ENCODE results near the gene STPG4. TPM values are rescaled to one million over a fixed set of nuclear protein-coding genes. Genes with fewer than 3 reads are reported as not detected.
"Not testable (repeated sequence)": the region's sequence is repeated elsewhere in the genome, so short reads cannot be mapped to it uniquely, and the experiment has no call there.

The STPG4 gene
- polyA plus RNA-seq, 5 donors = 0.13 to 0.73 (median 0.26) TPM

DNA sequence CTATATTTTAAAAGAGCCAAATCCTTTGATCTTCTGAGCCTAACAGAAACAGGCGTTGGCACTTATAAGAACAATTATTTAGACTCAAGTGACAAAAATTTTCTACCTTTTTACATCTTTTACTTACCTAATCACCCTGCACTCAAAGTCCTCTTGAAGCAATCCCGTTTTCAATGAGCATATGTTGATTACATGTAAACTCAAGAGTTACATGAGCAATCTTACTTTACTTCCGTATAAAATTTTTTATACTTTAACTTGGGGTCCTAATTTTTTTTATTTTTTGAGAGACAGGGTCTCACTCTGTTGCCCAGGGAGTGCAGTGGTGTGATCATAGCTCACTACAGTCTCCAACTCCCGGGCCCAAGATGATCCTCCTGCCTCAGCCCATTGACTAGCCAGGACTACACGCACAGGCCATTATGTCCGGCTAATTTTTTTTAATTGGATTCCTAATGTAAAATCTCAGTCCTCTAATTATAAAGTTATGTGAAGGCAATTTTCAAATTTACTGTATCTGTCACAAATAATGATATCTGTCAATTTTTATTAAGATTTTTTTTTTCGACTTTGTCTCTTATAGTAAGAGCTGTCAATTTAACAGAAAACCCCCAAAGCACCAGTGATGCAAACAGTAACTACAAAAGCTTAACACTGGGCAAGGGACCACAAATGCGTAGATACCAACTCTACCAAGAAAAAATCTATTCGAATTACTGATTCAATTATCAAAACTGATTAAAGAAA is 19.1 kb upstream of the STPG4 start:
- DNase-seq = no peak

DNA sequence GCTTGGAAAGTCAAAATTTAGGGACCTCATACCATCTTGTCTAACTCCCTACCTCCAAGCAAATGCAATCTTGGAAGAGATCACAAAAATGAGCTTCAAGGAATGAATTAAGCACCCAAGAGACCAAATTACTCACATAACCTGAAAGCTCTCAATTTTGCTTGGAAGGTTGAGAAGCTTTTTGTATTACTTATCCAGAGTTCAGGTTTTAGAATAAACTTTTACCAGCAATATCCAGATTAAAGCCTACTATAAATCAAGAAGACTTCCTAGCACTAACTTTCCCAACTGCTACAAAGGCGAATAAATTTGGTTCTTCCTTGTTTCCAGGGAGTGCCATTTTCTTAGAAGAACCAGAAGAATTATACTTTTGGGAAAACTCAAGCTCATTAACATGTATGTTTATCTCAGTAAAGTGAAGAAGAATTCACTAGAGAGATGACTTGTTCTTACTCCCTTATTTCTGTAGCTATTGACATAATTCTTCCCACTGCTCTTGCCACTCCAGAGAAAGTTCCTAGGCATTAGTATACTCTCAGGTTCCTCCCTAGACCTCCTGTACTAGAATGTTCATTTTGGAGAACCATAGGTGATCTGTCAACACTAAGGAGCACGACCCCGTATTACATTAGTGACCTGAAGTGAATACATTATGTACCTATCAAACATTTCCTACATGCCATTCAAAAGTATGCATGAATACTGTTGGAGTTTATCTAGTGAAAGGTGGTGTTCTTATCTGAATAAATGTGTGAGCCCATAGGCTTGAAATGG is 18.0 kb upstream of the STPG4 start:
- DNase-seq = no peak

DNA sequence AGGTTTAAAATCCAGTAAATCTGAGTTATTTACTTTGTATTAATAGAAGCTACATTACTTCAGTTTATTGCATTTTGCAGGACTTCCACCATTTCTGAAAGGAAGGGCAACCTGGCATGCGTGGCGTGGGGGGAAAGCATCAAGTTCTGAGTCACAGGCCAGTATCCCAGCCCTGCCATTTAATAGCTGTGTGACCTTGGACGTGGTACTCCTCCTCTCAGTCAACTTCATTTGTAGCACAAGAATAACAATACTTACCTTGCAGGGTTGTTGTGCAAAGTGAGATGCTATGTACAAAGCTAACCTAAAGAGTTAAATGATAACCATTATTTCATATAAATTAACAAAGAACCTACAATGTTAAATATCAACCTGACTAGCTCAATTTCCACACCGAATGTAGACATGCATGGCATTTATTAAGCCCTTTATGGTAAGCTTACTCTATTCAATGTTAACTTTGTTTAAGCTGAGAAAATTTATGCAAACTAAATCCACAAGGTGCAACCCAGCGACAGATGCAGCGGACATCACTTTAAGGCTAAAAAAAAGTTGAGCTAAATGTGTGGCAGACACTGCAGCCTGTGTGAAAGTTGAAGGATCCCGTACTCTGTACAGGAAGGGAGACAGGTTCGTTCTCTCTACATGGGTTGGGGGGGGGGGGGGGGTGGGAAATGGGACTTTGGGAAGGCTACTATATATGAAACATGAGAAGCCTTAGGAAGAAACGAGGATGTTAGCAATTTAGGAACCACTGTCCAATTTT is 17.2 kb upstream of the STPG4 start:
- DNase-seq = no peak

DNA sequence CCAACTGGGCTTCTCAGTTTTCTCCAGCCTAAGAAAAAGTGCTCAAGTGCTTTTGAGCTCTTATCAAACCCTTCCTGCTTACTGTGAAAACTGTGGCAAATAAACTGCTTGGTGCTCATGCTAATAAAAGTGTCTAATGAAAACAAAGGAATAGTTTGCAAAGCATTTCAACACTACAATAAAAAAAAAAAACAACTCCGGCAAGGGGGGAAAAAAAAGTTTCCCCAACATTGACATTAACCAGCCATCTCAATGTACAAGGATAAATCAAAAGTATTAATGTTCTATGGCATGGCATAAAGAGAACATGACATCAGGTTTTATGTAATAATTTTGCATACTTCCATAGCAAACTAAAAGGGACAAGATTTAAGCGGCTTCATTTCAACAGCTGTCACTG is 14.7 kb upstream of the STPG4 start:
- DNase-seq = no peak

DNA sequence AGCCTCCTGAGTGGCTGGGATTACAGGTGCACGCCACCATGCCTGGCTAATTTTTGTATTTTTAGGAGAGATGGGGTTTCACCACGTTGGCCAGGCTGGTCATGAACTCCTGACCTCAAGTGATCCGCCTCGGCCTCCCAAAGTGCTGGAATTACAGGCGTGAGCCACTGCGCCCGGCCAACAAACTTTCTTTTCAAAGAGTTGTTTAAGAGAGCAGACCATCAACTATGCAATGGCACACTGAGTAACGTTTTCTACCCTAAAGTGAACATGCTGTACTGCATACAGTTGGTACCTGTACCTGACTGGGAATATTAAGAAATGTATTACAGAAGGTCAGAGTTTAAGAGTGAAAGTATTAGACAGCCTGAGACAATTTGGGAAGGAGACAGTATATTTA is 13.8 kb upstream of the STPG4 start:
- DNase-seq = not testable (repeated sequence)

- no peak for DNase-seq
Measured at GRCh38 chr2:47167149-47167548, 12.0 kb upstream of the STPG4 start.

DNA sequence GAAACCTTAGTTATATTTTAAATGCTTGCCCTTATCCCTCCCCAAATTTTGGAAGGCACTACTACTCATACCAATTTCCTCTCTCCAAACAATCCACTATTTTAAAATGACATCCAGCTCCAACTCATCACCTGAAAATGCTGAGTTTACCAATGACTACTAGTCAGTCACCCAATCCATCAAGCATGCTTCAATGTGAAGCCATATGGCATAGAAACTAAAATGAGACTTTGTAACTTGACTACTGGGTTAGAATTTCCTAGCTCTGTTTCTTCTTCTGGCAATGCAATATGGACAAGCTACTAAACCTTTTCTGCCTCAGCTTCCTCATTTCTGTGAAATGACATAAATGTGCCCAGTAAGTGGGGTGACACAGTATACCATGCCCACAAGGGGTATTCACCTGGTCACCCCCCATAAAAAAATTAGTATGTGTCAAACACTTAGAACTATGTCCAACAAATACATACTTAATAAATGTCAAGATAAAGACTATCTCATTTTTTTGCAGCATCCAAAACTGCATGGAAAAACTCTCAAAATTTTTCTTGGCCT is 10.0 kb upstream of the STPG4 start:
- no peak for DNase-seq

DNA sequence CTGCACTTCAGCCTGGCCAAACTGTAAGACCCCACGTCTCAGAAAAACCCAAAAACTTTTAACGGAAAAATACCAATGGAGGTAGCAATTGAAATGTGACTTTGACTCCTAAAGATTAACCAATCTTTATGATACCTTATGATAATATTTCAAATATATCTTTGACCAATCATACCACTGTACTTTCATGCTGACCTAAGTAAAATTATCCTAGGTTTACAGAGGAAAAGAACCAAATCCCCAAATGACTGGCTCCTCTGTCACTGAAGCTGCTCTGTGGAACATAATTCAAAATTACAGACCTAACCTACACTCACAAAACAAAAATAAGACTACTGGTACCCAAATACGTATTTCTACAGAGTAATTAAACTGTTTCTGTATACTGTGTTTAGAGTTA is 7.7 kb upstream of the STPG4 start:
- no peak for DNase-seq

GRCh38 chr2:47161475-47161874 is 6.4 kb upstream of the STPG4 start:
- no peak for DNase-seq

DNA sequence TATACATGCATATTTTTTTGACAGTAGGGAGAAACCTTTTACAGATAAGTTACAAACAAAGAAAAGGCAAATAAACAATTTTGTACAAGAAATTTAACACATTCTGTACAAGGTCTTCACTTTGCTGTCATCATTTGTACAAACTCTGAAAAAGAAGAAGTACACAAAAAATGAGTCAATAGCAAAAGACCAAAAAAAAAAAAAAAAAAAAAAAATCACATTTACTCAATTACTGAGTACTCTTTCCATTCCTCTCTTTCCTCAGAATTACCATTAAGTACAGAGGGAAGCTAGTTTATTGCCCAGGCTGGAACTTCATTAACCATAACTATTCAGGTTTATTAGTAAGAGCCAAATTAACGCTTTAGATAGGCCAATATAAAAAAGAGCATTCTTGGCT is 5.6 kb upstream of the STPG4 start:
- DNase-seq = no peak

DNA sequence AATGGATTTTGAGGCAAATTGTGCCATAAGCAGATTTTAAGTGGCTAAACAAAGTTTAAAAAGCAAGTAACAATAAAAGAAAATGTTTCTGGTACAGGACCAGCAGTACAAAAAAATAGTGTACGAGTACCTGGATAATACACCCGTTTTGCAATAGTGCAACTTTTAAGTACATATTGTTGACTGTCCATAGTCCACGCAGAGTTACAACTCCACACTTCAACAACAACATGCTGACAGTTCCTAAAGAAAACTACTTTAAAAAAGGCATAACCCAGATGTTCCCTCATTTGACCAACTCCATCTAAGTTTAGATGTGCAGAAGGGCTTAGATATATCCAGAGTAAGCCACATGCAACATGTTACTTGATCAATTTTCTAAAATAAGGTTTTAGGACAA is 5.1 kb upstream of the STPG4 start:
- no peak for DNase-seq

GRCh38 chr2:47159627-47160026 is 4.5 kb upstream of the STPG4 start:
- DNase-seq = no peak

DNA sequence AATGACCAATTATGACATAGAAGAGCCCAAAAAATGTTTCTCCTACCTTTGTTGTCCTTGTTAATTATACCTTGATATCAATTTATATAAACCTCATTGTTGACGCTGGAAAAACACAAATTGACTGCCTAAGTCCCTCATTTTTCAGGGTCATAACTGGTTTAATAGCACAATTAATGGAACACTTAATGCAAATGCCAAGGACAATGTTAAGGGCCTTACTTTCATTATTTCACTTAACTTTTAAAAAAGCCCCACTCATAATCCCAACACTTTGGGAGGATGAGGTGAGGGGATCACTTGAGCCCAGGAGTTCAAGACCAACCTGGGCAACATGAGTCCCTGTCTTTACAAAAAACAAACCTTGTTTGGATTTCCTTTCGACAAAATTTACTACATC is 3.5 kb upstream of the STPG4 start:
- DNase-seq = no peak

GRCh38 chr2:47152803-47153202 is 2.3 kb downstream of the STPG4 start:
- no peak for DNase-seq

GRCh38 chr2:47150175-47150574 is 4.9 kb downstream of the STPG4 start:
- DNase-seq = no peak

GRCh38 chr2:47147021-47147420 is 8.1 kb downstream of the STPG4 start:
- DNase-seq = no peak

GRCh38 chr2:47145466-47145865 is 9.6 kb downstream of the STPG4 start:
- no peak for DNase-seq

- DNase-seq = no peak
Measured at GRCh38 chr2:47141520-47141919, 13.6 kb downstream of the STPG4 start.

DNA sequence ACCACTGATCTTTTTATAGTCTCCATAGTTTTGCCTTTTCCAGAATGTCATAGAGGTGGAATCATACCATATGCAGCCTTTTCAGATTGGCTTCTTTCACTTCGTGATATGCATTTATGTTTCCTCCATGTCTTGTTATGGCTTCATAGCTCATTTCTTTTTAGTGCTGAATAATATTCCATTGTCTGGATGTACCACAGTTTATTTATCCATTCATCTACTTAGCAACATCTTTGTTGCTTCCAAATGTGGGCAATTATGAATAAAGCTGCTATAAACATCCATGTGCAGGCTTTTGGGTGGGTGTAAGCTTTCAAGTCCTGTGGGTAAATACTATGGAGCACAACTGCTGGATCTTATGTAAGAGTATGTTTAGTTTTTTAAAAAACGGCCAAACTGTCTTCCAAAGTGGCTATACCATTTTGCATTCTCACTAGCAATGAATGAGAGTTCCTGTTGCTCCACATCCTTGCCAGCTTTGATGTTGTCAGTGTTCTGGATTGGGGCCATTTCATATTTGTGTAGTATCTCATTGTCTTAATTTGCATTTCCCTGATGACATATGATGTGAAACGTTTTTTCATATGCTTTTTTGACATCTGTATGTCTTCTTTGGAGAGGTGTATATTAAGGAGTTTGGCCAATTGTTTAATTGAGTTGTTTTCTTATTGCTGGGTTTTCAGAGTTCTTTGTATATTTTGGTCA is 20.6 kb downstream of the STPG4 start:
- no peak for DNase-seq

- DNase-seq = no peak
Measured at GRCh38 chr2:47133046-47133445, 22.1 kb downstream of the STPG4 start.

DNA sequence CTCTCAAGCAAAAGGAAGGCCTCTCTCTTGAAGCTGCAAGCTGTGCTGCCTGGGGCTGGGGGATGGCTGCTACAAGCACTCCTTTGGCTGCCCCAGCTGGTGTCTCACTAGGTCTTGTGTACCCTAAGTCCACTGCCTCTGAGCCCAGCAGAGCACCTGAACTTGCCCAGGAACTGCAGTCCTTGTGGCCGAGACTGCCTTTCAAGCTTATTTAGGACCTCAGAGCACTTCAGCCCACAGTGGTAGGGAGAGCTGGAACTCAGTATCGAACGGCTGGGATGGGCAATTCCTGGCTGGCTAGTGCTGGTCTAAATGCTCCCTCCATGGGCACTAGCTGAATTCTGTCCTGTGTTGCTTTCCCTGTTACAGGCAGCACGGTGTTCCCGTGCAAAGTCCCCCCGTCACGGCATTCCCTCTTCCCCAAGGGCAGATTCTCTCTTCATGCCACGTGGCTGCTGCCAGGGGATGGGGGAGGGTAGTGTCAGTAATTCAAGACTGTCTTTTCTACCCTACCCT is 25.9 kb downstream of the STPG4 start:
- no peak for DNase-seq

DNA sequence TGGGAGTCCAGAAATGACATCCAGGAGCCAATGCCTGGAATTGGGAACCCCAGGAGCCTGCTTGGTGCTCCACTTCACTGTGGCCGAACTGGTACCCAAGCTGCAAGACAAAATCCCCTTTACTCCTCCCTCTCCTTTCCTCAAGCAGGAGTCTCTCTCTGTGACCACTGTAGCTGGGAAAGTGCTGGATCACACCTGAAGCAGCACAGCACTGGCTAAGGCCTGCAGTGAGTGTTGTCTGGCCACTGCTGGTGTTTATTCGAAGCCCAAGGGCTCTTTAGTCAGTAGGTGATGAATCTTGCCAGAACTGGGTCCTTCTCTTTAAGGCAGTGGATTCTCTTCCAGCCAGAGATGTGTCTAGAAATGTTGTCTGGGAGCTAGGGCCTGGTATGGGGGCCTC is 26.4 kb downstream of the STPG4 start:
- no peak for DNase-seq

Data from right lung (tissue), 5 donors.